HG03521 (cell line): Measurements from ENCODE around the gene MSH4.
"Not testable (repeated sequence)": the region's sequence is repeated elsewhere in the genome, so short reads cannot be mapped to it uniquely, and the experiment has no call there.

Source experiments
- ATAC-seq: cut with Tn5 transposase; IDR thresholded peaks from one replicate; pipeline ENCODE4 v1.9.1; 2021; ENCODE audit warnings: mild to moderate bottlenecking, moderate library complexity; ENCODE audit not compliant: unreplicated experiment

Gene MSH4

GRCh38 chr1:75795703-75796193 is 934 bp upstream of the MSH4 start:
- no peak for ATAC-seq

- ATAC-seq: no peak
Measured at GRCh38 chr1:75797273-75797588, 549 bp downstream of the MSH4 start.

DNA sequence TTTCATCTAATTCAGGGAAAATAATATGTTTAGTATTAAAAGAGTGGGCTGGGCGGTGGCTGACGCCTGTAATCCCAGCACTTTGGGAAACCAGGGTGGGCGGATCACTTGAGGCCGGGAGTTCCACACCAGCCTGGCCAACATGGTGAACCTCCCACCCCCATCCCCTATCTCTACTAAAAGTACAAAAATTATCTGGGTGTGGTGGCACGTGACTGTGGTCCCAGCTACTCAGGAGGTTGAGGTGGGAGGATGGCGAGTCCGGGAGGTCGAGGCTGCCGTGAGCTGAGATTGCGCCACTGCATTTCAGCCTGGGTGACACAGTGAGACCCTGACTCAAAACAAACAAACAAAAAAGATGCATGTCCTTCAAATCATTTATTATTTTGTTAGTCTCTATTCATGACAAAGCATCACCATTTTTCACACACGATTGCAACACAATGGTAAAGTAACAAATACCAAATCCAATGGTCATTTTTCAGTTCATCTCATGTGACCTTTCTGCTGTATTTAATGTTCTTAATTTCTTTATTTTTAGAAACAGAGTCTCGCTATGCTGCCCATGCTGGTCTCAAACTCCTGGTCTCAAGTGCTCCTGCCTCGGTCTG is 1.0 kb downstream of the MSH4 start:
- ATAC-seq: no peak

DNA sequence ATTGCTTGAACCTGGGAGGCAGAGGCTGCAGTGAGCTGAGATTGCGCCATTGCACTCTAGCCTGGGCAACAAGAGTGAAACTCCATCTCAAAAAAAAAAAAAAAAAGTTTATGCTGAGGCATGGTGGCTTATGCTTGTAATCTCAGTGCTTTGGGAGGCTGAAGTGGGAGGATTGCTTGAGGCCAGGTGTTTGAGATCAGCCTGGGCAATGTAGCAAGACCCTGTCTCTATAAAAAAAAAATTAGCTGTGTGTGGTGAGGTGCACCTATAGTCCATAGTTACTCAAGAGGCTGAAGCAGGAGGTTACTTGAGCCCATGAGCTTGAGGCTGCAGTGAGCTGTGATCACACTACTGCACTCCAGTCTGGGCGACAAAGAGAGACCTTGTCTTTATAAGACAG is 4.8 kb downstream of the MSH4 start:
- not testable (repeated sequence) for ATAC-seq

GRCh38 chr1:75808921-75809320 is 12.2 kb downstream of the MSH4 start:
- no peak for ATAC-seq

DNA sequence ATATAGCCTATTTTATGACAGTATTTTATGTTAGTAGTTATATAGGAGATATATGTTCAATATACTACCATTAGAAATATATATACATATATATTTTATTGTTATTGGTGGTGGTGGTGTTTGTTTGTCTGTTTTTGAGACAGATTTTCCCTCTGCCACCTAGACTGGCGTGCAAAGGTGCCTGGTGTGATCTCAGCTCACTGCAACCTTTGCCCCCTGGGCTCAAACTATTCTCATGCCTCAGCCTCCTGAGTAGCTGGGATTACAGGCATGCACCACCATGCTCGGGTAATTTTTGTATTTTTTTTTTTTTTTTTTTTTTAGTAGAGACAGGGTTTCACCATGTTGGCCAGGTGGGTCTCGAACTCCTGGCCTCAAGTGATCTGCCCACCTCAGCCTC is 13.4 kb downstream of the MSH4 start:
- not testable (repeated sequence) for ATAC-seq

- no peak for ATAC-seq
Measured at GRCh38 chr1:75811211-75811981, 14.7 kb downstream of the MSH4 start.

DNA sequence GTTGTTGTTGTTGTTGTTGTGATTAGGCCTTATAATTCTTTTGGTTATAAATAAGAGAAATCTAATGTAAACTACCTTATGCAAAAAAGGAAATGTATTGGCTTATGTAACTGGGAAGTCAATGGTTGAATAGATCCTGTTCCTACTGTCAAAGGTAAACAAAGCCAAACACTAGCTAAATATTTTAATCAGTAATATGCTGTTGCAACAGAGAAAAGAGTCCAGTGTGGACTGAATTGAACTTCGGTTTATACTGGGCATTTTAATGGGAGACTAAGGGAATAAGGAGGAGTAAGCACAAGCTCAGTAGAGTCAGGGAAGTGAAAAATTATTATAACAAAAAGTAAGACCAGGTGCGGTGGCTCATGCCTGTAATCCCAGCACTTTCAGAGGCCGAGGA is 15.4 kb downstream of the MSH4 start:
- no peak for ATAC-seq

GRCh38 chr1:75823596-75823995 is 26.9 kb downstream of the MSH4 start:
- not testable (repeated sequence) for ATAC-seq

GRCh38 chr1:75836528-75837100 is 39.9 kb downstream of the MSH4 start:
- no peak for ATAC-seq

DNA sequence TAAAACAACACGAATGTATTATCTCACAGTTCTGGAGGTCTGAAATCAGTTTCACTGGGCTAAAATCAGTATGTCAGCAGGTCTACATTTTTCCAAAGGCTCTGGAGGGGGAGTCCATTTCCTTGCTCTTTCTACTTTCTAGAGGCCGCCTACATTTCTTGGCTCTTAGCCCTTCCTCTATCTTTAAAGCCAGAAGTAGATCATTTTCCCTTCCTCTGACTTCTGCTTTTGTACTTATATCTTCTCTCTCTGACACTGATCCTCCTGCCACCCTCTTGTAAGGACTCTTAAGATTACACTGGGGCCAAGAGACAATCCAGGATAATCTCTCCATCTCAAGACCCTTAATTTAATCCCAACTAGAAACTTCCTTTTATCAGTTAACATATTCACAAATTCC is 41.4 kb downstream of the MSH4 start:
- no peak for ATAC-seq

GRCh38 chr1:75841421-75841820 is 44.7 kb downstream of the MSH4 start:
- no peak for ATAC-seq

DNA sequence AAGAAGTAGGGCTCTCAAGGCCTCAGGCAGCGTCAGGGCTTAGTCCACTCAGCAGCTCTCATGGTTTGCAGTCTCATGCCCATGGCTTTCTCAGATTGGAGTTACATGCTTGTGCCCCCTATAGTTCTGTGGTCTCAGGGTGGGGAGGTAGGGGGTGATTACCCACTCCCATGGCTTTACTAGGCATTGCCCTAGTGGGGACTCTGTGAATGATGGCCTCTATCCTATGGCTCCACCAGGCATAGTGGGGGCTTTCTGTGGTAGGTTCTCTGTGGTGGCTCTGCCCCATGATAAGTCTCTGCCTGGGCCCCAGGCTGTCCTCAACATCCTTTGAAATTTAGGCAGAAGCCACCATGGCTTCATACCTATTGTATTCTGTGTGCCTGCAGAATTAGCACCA is 48.9 kb downstream of the MSH4 start:
- ATAC-seq: no peak

GRCh38 chr1:75855010-75855409 is 58.3 kb downstream of the MSH4 start:
- no peak for ATAC-seq

- no peak for ATAC-seq
Measured at GRCh38 chr1:75855734-75856133, 59.1 kb downstream of the MSH4 start.

DNA sequence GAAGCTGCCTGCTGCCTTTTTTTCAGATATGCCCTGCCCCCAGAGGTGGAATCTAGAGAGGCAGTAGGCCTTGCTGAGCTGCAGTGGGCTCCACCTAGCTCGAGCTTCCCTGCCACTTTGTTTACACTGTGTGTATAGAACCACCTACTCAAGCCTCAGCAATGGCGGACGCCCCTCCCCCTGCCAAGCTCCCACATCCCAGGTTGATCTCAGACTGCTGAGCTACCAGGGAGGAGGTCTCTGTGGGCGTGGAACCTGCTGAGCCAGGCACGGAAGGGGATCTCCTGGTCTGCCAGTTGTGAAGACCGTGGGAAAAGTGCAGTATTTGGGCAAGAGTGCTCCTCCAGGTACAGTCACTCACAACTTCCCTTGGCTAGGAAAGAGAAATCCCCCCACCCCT is 65.1 kb downstream of the MSH4 start:
- no peak for ATAC-seq

DNA sequence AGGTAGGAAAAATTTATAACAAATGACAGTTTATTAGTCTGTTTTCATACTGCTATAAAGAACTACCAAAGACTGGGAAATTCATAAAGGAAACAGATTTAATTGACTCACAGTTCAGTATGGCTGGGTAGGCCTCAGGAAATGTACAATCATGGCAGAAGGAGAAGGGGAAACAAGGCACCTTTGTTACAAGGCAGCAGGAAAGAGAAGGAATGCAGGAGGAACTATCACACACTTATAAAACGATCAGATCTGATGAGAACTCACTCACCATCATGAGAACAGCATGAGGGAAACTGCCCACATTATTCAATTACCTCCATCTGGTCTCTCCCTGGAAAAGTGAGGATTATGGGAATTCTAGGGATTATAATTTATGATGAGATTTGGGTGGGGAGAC is 74.3 kb downstream of the MSH4 start:
- ATAC-seq: no peak

DNA sequence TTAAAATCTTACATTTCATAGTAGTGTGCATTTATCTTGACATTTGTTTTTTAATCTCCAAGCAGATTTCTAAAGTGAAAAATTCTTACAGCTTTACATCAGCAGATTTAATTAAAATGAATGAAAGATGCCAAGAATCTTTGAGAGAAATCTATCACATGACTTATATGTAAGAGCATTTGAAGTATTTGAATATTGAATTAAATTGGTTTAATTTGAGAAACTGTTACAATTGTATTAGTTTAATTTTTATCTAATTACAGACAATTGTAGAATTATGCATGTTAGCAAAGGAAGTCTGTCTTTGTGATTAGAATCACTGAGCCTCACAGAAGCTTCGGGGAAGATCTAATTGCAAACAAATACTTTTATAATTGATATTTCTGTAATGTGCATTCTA is 83.3 kb downstream of the MSH4 start:
- no peak for ATAC-seq

GRCh38 chr1:75884437-75884836 is 87.8 kb downstream of the MSH4 start:
- no peak for ATAC-seq

DNA sequence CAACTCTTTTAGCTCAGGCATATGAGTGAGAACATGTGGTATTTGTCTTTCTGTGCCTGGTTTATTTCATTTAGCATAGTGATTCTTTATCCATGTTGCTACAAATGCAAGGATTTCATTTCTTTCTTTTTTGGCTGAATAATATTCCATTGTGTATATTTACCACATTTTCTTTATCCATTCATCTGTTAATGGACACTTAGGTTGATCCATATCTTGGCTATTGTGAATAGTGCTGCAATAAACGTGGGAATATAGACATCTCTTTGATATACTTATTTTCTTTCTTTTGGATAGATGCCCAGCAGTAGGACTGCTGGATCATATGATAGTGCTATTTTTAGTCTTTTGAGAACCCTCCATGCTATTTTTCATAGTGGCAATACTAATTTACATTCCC is 104.7 kb downstream of the MSH4 start:
- ATAC-seq: no peak

DNA sequence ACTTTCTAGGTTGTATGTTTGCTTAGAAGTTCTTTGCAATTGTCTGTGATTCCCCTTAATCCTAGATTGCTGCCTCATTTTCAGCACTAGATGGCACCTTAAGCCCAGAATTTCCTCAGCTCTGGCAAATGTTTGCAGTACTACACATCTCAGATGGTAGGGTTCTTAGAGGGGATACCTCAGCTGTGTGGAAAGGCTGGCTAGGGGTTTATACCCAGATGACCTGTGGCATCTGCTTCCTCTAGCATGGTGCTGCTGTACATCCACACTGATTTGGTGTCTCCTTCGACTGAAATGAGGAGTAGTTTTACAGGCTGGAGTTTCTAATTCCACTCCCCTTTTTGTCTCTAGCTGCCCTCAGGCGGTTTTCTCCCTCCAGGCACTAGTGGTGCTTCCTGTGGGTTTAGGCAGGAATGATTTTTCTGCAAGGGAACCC is 112.1 kb downstream of the MSH4 start:
- no peak for ATAC-seq

GRCh38 chr1:75916834-75917233 is 120.2 kb downstream of the MSH4 start:
- ATAC-seq: no peak
